Keratinocyte (primary cell): ENCODE results near the gene SNU13. TPM values are rescaled to one million over a fixed set of nuclear protein-coding genes. Genes with fewer than 3 reads are reported as not detected.

Source experiments
- DNase-seq: peaks from one replicate; pipeline ENCODE4 v3.0.0-alpha.2; 2011; ENCODE audit warnings: low read depth, missing footprints, low spot score
- FAIRE-seq: peaks from 2 replicates; lab custom pipeline; 2011; peaks lifted over from hg19 to GRCh38; lab: Jason Lieb, UNC
- H2AFZ ChIP-seq: 2 replicates; pipeline ENCODE4 v1.6.0; 2012; ENCODE audit warnings: low read length, control low read depth, inconsistent platforms; ENCODE audit not compliant: control insufficient read depth
- H3K27ac ChIP-seq: 2 replicates; pipeline ENCODE4 v1.5.1; 2011; ENCODE audit warnings: low read length; ENCODE audit not compliant: control insufficient read depth, insufficient read depth
- H3K27me3 ChIP-seq: 3 replicates; pipeline ENCODE4 v1.6.0; 2011; ENCODE audit warnings: low read length; ENCODE audit not compliant: control insufficient read depth, insufficient read depth; ENCODE audit errors: extremely low read depth
- H3K36me3 ChIP-seq, 2 experiments: 2 replicates in 1 of 2; 3 replicates in 1 of 2; pipeline ENCODE4 v1.5.1; 2011; ENCODE audit warnings: low read length in 2 of 2, mild to moderate bottlenecking in 1 of 2; ENCODE audit not compliant: control insufficient read depth in 2 of 2, insufficient read depth in 2 of 2; ENCODE audit errors: extremely low read depth in 1 of 2
- H3K4me1 ChIP-seq: 3 replicates; pipeline ENCODE4 v1.5.1; 2011; ENCODE audit warnings: low read length; ENCODE audit not compliant: control insufficient read depth, insufficient read depth; ENCODE audit errors: extremely low read depth
- H3K4me2 ChIP-seq: 3 replicates; pipeline ENCODE4 v1.6.0; 2011; ENCODE audit warnings: low read depth, low read length; ENCODE audit not compliant: control insufficient read depth, insufficient read depth; ENCODE audit errors: extremely low read depth
- H3K4me3 ChIP-seq, 3 experiments: fragments of 200-600 bp in 1 of 3; sonication (generic) in 1 of 3; 2 replicates in 2 of 3; 3 replicates in 1 of 3; pipeline ENCODE4 v1.5.1; 2011 to 2016; ENCODE audit warnings: low read length in 3 of 3, mild to moderate bottlenecking in 3 of 3, control low read depth in 2 of 3, inconsistent platforms in 1 of 3, low read depth in 1 of 3, mixed read lengths in 1 of 3, mixed run types in 1 of 3, moderate library complexity in 1 of 3; ENCODE audit not compliant: control insufficient read depth in 2 of 3, insufficient read depth in 2 of 3; ENCODE audit errors: extremely low read depth in 1 of 3
- H3K79me2 ChIP-seq: 2 replicates; pipeline ENCODE4 v1.6.0; 2012; ENCODE audit warnings: low read length; ENCODE audit not compliant: control insufficient read depth, insufficient read depth
- H3K9ac ChIP-seq: 3 replicates; pipeline ENCODE4 v1.6.0; 2011; ENCODE audit warnings: low read length; ENCODE audit not compliant: control insufficient read depth, insufficient read depth; ENCODE audit errors: extremely low read depth
- H3K9me1 ChIP-seq: 3 replicates; pipeline ENCODE4 v1.6.0; 2011; ENCODE audit warnings: low read length; ENCODE audit not compliant: control insufficient read depth, insufficient read depth; ENCODE audit errors: extremely low read depth
- H3K9me3 ChIP-seq: 2 replicates; pipeline ENCODE4 v1.5.1; 2012; ENCODE audit warnings: low read depth, low read length; ENCODE audit not compliant: control insufficient read depth
- H4K20me1 ChIP-seq: 3 replicates; pipeline ENCODE4 v1.6.0; 2011; ENCODE audit warnings: low read length; ENCODE audit not compliant: control insufficient read depth, insufficient read depth; ENCODE audit errors: extremely low read depth
- CTCF ChIP-seq, 3 experiments: IDR thresholded peaks in 1 of 3; conservative IDR thresholded peaks in 1 of 3; optimal IDR thresholded peaks in 1 of 3; 2 replicates in 2 of 3; 3 replicates in 1 of 3; pipeline versions ENCODE3 to v1.5.1; 2011; ENCODE audit warnings: low read length in 3 of 3, mild to moderate bottlenecking in 3 of 3, moderate library complexity in 2 of 3, control low read depth in 1 of 3, inconsistent platforms in 1 of 3; ENCODE audit not compliant: insufficient read depth in 2 of 3; ENCODE audit errors: extremely low read depth in 1 of 3
- EZH2 ChIP-seq: IDR thresholded peaks from one replicate; pipeline ENCODE4 v1.6.1; 2012; ENCODE audit warnings: inconsistent platforms, mild to moderate bottlenecking, low read length, moderate library complexity
- dilution Hi-C: fragments of 300-500 bp; cut with MboI; formaldehyde crosslinking; loops from one replicate; pipeline ENCODE4 v1.7.0; 2020; ENCODE audit warnings: low sequenced_read_pairs; ENCODE audit not compliant: extremely low pct_ligation_motif_present
- polyA plus RNA-seq, 5 experiments: library from polyadenylated mRNA; depleted of rRNA in 3 of 5; stranded (reverse) in 3 of 5; stranded (forward) in 1 of 5; unstranded in 1 of 5; fragments of >200 nt; gene quantifications; 1 replicate in 1 of 5; 2 replicates in 3 of 5; 3 replicates in 1 of 5; pipeline versions ENCODE4 v1.2.1 to v1.2.3, GENCODE V29; 2011 to 2012; ENCODE audit warnings: missing spikeins in 2 of 5, low read depth in 1 of 5, low replicate concordance in 1 of 5

Gene SNU13
- polyA plus RNA-seq, 1 donor (not counting 4 experiments of a cell fraction or from before 2014, with no cell fraction given) = 230 TPM

DNA sequence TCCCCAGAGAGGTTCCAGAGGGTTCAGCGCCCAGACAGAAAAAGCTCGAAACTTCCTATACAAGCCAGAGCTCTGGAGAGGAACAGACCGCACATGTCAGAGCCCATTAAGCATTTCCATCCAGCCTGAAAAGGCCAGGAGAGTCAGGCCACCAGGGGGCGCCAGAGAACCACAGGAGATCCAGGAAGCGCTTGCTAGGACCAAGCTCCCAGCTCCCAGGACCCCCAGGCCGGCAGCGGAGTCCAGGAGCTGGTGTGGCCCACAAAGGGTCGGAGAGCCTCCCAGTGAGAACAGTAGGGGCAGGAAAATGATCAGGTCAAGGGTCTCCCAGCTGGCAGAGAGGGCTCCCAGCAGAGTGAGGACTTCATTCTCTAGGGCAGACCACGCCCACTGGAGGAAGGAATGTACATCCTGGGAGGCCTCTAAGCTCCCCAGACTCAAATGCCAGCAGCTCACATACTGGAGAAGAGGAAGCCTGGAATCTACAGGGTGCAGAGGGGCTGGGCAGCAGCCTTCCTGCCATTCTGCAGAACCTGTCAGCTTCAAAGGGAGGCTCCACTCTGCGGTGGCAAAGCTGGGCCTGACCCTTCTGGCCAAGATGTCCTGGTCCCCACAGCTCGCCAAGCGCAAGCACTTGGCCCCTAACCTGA is 8.6 kb upstream of the SNU13 start:
- H3K79me2 ChIP-seq = no peaks in the 10 kb centered on the region
- FAIRE-seq = peak; percentile 92
- H3K27me3 ChIP-seq = no peaks in the 10 kb centered on the region
- peaks cover 11% of the 10 kb centered on the region for H3K4me1 ChIP-seq
- no peaks in the 10 kb centered on the region for H3K9me3 ChIP-seq
- no peaks in the 10 kb centered on the region for H3K9me1 ChIP-seq
- peak overlapping the region; percentile 19 for H3K27ac ChIP-seq
- dilution Hi-C loops = no loop called here
- H3K4me3 ChIP-seq = peak overlapping the region in 1 of 3 experiments; percentile 26
- peak overlapping the region; percentile 72 for H2AFZ ChIP-seq
- H3K9ac ChIP-seq = peak overlapping the region; percentile 10
- H3K4me2 ChIP-seq = peak overlapping the region; percentile 60
- H3K36me3 ChIP-seq = peaks cover 5 to 6% of the 10 kb centered on the region in 2 experiments
- no peaks in the 10 kb centered on the region for H4K20me1 ChIP-seq
- no peak for DNase-seq
- TF ChIP-seq EZH2 (no peak), CTCF (optimal IDR thresholded peaks at IDR 0.05 in 1 of 3, IDR thresholded peaks at IDR 0.05 in 1 of 3, conservative IDR thresholded peaks at IDR 0.05 in 1 of 3; ENCODE audit: extremely low read depth in 1 of 3, insufficient read depth in 2 of 3, low read length in 3 of 3) (peak; percentile 81 to 94 (median 93))

DNA sequence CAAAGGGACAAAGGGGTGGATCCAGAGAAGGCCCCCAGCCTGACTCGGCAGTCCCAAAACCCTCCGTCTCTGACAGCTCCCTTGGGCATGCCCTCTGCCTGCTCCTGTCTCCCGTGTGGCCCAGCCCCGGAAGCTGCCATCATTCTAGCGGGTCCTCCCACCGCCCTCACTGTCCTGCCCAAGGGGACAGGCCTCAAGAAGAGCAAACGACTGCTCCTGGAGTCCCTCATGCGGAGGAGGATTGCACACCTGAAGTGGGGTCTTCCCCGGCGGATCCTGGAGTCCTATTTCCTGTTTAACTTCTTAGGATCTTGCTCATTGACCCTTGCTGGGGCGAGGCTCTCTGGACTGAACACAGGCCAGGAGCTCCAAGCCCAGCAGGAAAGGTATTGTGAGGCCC is 8.0 kb upstream of the SNU13 start:
- TF ChIP-seq CTCF (optimal IDR thresholded peaks at IDR 0.05 in 1 of 3, IDR thresholded peaks at IDR 0.05 in 1 of 3, conservative IDR thresholded peaks at IDR 0.05 in 1 of 3; ENCODE audit: extremely low read depth in 1 of 3, insufficient read depth in 2 of 3, low read length in 3 of 3) = no peak
- TF ChIP-seq EZH2 = no peak
- FAIRE-seq (no peak), DNase-seq (no peak)
- peak overlapping the region; percentile 60 for H3K4me2 ChIP-seq
- H3K4me3 ChIP-seq = no peak overlapping the region
- peak overlapping the region; percentile 43 for H2AFZ ChIP-seq
- no peak overlapping the region for H3K9ac ChIP-seq
- H3K36me3 ChIP-seq = peaks cover 5 to 6% of the 10 kb centered on the region in 2 experiments
- H3K27ac ChIP-seq = no peak overlapping the region
- H3K9me1 ChIP-seq = no peaks in the 10 kb centered on the region
- dilution Hi-C loops = no loop called here
- no peaks in the 10 kb centered on the region for H3K27me3 ChIP-seq
- peaks cover 11% of the 10 kb centered on the region for H3K4me1 ChIP-seq
- H4K20me1 ChIP-seq = no peaks in the 10 kb centered on the region
- H3K79me2 ChIP-seq = no peaks in the 10 kb centered on the region
- no peaks in the 10 kb centered on the region for H3K9me3 ChIP-seq
